ENCODE results near the gene MYH14. TPM values are rescaled to one million over a fixed set of nuclear protein-coding genes. Genes with fewer than 3 reads are reported as not detected.
"Not testable (repeated sequence)": the region's sequence is repeated elsewhere in the genome, so short reads cannot be mapped to it uniquely, and the experiment has no call there.

Gene MYH14
- polyA plus RNA-seq, 1 experiment, result not detected

DNA sequence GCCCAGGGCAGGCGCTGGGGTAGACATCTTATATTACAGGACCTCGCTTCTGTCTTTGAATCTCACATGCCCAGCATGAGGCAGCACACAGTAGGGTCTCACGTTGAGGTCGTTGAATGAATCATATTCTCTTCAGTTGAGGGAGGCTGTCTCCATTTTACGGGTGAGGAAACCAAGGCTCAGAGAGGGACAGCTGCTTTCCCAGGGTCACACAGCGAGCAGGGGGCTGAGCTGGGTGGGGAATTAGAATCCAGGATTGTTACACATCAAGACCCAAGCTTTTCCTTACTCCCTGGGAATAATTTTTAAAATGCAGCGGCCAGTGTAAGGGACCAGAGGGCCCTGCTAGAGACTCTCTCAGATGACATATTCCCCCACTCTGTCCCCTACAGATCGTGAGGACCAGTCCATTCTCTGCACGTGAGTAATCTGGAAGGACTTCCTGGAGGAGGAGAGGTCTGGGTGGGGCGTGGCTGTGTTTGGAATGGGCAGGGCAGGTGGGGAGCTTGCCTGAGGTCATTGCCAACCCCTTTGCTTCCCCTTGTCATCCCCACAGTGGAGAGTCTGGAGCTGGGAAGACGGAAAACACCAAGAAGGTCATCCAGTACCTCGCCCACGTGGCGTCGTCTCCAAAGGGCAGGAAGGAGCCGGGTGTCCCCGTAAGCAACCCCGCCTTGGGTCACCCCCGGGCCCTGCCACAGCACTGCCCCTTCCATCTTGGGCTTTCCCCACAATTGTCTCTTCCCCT lies 19.4 kb downstream of the MYH14 start:
- Histone ChIP-seq H3K27me3 (ENCODE audit: control insufficient read depth, insufficient read depth, low read length) (no peaks in the 10 kb centered on the region), H3K36me3 (ENCODE audit: control insufficient read depth, insufficient read depth, low read length) (no peaks in the 10 kb centered on the region), H3K4me3 (ENCODE audit: low read depth, low read length) (no peak overlapping the region)
- DNase-seq (ENCODE audit: low read depth), result no peak
- TF ChIP-seq CTCF (IDR thresholded peaks at IDR 0.05; ENCODE audit: insufficient read depth, low read depth, low read length), result no peak
- ChIA-PET POLR2A (no interaction called here), CTCF (interaction anchor here (0.6 kb wide), 1 partner anchor 66 kb away, joined by 3 read pairs; no protein-coding TSS in a partner anchor)

GRCh38 chr19:50223439-50223716 lies 20.0 kb downstream of the MYH14 start:
- POLR2A ChIA-PET, result no interaction called here
- CTCF ChIA-PET, result interaction anchor here (0.6 kb wide), 1 partner anchor 65 kb away, joined by 3 read pairs; no protein-coding TSS in a partner anchor
- no peak for TF ChIP-seq CTCF (IDR thresholded peaks at IDR 0.05; ENCODE audit: insufficient read depth, low read depth, low read length)

DNA sequence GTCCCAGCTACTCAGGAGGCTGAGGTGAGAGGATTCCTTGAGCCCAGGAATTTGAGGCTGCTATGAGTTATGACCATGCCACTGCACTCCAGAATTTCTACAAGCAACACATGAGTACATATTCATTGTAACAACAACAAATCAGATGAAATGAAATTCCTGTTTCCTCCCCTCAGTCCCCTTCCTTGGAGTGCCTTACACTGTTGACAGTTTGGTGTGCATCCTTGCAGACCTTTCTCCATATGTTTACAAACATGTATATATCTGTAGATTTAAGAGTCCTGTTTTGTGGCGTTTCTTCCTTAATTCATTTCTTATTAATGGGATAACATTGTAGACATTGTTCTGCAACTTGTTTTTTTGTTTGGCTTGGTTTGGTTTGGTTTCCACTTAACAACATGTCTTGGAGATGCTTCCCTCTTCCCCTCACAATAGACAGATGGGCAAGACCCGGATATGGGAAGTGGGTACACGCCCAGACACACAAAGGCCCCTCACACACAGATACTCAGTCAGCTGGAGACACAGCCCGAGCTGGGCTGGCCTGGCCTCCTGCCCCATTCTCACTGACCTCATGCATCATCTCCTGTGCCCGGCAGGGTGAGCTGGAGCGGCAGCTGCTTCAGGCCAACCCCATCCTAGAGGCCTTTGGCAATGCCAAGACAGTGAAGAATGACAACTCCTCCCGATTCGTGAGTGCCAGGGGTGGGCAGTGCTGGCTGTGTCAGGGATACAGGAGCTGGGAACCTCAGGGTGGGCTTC lies 21.7 kb downstream of the MYH14 start:
- ChIA-PET POLR2A (no interaction called here), CTCF (no interaction called here)
- DNase-seq (ENCODE audit: low read depth), result no peak
- Histone ChIP-seq H3K36me3 (ENCODE audit: control insufficient read depth, insufficient read depth, low read length) (no peaks in the 10 kb centered on the region), H3K4me3 (ENCODE audit: low read depth, low read length) (no peak overlapping the region), H3K27me3 (ENCODE audit: control insufficient read depth, insufficient read depth, low read length) (no peaks in the 10 kb centered on the region)
- no peak for TF ChIP-seq CTCF (IDR thresholded peaks at IDR 0.05; ENCODE audit: insufficient read depth, low read depth, low read length)

More at GRCh38 chr19:50223439-50223716, 20.0 kb downstream of the MYH14 start:
- H3K27me3 ChIP-seq (ENCODE audit: control insufficient read depth, insufficient read depth, low read length), result no peaks in the 10 kb centered on the region
- no peak for DNase-seq (ENCODE audit: low read depth)
- no peaks in the 10 kb centered on the region for H3K36me3 ChIP-seq (ENCODE audit: control insufficient read depth, insufficient read depth, low read length)
- H3K4me3 ChIP-seq (ENCODE audit: low read depth, low read length), result no peak overlapping the region

GRCh38 chr19:50226536-50226935 lies 23.1 kb downstream of the MYH14 start:
- ChIA-PET POLR2A (no interaction called here), CTCF (no interaction called here)
- no peak for TF ChIP-seq CTCF (IDR thresholded peaks at IDR 0.05; ENCODE audit: insufficient read depth, low read depth, low read length)
- Histone ChIP-seq H3K36me3 (ENCODE audit: control insufficient read depth, insufficient read depth, low read length) (no peaks in the 10 kb centered on the region), H3K4me3 (ENCODE audit: low read depth, low read length) (no peak overlapping the region), H3K27me3 (ENCODE audit: control insufficient read depth, insufficient read depth, low read length) (no peaks in the 10 kb centered on the region)
- no peak for DNase-seq (ENCODE audit: low read depth)

DNA sequence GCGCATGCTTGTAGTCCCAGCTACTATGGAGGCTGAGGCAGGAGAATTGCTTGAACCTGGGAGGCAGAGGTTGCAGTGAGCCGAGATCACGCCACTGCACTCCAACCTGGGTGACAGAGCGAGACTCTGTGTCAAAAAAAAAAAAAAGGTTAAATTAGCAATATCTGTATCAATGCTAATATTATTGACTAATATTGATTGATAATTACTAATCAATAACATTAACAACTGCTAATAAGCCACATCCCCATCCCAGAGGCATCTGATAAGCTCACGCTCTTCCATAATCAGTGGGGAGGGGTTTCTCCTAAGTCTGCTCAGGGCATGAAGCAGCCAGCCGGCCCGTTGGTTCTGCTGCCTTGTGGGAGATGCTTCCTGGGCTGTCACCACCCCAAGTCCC lies 24.7 kb downstream of the MYH14 start:
- H3K4me3 ChIP-seq (ENCODE audit: low read depth, low read length); DNase-seq (ENCODE audit: low read depth); H3K36me3 ChIP-seq (ENCODE audit: control insufficient read depth, insufficient read depth, low read length); POLR2A ChIA-PET; CTCF ChIA-PET; H3K27me3 ChIP-seq (ENCODE audit: control insufficient read depth, insufficient read depth, low read length): not testable (repeated sequence)

All from BJ (cell line).